Osteoblast (primary cell): Measurements from ENCODE around the gene C3orf20. TPM values are rescaled to one million over a fixed set of nuclear protein-coding genes. Genes with fewer than 3 reads are reported as not detected.

ENCODE experiments used
- DNase-seq: peaks from one replicate; pipeline ENCODE4 v3.0.0; 2011; ENCODE audit warnings: low spot score, mixed read lengths; ENCODE audit not compliant: insufficient read length; ENCODE audit errors: missing footprints
- H2AFZ ChIP-seq: 2 replicates; pipeline ENCODE4 v1.6.0; 2011; ENCODE audit warnings: mild to moderate bottlenecking, low read length
- H3K27ac ChIP-seq: 2 replicates; pipeline ENCODE4 v1.5.1; 2011; ENCODE audit warnings: mild to moderate bottlenecking, low read depth, low read length, moderate library complexity
- H3K27me3 ChIP-seq: 2 replicates; pipeline ENCODE4 v1.6.0; 2012; ENCODE audit warnings: mild to moderate bottlenecking, control low read depth, inconsistent platforms, low read length, moderate library complexity; ENCODE audit not compliant: insufficient read depth
- H3K36me3 ChIP-seq: 2 replicates; pipeline ENCODE4 v1.5.1; 2011; ENCODE audit warnings: mild to moderate bottlenecking, low read length, control low read depth, moderate library complexity; ENCODE audit not compliant: insufficient read depth
- H3K4me1 ChIP-seq: 2 replicates; pipeline ENCODE4 v1.5.1; 2011; ENCODE audit warnings: mild to moderate bottlenecking, low read length, control low read depth, moderate library complexity; ENCODE audit not compliant: insufficient read depth
- H3K4me2 ChIP-seq: 2 replicates; pipeline ENCODE4 v1.6.0; 2011; ENCODE audit warnings: mild to moderate bottlenecking, low read length; ENCODE audit not compliant: insufficient read depth
- H3K4me3 ChIP-seq: fragments of 200-600 bp; sonication (generic); 3 replicates; pipeline ENCODE4 v1.5.1; 2012; ENCODE audit warnings: mild to moderate bottlenecking, low read length, inconsistent platforms; ENCODE audit not compliant: insufficient read depth
- H3K79me2 ChIP-seq: 2 replicates; pipeline ENCODE4 v1.6.0; 2012; ENCODE audit warnings: mild to moderate bottlenecking, low read length, control low read depth, inconsistent platforms; ENCODE audit not compliant: insufficient read depth
- H3K9me3 ChIP-seq: 2 replicates; pipeline ENCODE4 v1.5.1; 2011; ENCODE audit warnings: low read depth, low read length, control low read depth
- H4K20me1 ChIP-seq: 2 replicates; pipeline ENCODE4 v1.6.0; 2012; ENCODE audit warnings: mild to moderate bottlenecking, low read length, control low read depth; ENCODE audit not compliant: insufficient read depth
- total RNA-seq: library from RNA; depleted of rRNA; stranded (reverse); fragments of >200 nt; gene quantifications from 2 replicates; pipeline ENCODE4 v1.2.3, GENCODE V29; 2012
- TF ChIP-seq, protein P1 (sequence below): IDR thresholded peaks from 2 replicates; pipeline ENCODE4 v1.5.1; 2011; ENCODE audit warnings: mild to moderate bottlenecking, low read depth, low read length, moderate library complexity; ENCODE audit errors: extremely low read depth

Gene C3orf20
- total RNA-seq, 1 donor = under 0.01 TPM

DNA sequence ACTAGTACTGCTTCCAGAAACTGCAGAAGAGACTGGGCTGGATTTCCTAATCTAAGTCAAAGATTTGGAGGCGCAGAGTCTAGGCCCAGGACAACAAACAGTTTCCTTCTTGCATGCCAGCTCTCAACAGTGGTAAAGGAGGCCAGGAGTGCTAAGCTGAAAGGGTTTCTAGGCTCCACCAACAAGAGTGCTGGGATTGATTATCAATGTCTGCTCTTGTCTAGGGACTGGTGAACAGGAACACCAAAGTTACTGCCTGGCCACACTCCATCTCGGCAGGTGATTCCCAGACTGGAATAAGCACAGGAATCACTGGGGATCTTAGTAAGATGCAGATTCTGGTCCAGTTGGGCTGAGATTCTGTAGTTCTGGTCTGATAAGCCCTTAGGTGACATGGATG lies 121.1 kb downstream of the C3orf20 start:
- no peak overlapping the region for H3K4me3 ChIP-seq
- H3K4me2 ChIP-seq = no peak overlapping the region
- no peak for DNase-seq
- no peak overlapping the region for H2AFZ ChIP-seq
- H3K27ac ChIP-seq = no peak overlapping the region
- TF ChIP-seq, protein P1, sequence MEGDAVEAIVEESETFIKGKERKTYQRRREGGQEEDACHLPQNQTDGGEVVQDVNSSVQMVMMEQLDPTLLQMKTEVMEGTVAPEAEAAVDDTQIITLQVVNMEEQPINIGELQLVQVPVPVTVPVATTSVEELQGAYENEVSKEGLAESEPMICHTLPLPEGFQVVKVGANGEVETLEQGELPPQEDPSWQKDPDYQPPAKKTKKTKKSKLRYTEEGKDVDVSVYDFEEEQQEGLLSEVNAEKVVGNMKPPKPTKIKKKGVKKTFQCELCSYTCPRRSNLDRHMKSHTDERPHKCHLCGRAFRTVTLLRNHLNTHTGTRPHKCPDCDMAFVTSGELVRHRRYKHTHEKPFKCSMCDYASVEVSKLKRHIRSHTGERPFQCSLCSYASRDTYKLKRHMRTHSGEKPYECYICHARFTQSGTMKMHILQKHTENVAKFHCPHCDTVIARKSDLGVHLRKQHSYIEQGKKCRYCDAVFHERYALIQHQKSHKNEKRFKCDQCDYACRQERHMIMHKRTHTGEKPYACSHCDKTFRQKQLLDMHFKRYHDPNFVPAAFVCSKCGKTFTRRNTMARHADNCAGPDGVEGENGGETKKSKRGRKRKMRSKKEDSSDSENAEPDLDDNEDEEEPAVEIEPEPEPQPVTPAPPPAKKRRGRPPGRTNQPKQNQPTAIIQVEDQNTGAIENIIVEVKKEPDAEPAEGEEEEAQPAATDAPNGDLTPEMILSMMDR = no peak
- no peaks in the 10 kb centered on the region for H3K9me3 ChIP-seq
- H3K27me3 ChIP-seq = no peaks in the 10 kb centered on the region
- no peaks in the 10 kb centered on the region for H3K4me1 ChIP-seq
- H3K36me3 ChIP-seq = no peaks in the 10 kb centered on the region
- no peaks in the 10 kb centered on the region for H3K79me2 ChIP-seq
- no peaks in the 10 kb centered on the region for H4K20me1 ChIP-seq

DNA sequence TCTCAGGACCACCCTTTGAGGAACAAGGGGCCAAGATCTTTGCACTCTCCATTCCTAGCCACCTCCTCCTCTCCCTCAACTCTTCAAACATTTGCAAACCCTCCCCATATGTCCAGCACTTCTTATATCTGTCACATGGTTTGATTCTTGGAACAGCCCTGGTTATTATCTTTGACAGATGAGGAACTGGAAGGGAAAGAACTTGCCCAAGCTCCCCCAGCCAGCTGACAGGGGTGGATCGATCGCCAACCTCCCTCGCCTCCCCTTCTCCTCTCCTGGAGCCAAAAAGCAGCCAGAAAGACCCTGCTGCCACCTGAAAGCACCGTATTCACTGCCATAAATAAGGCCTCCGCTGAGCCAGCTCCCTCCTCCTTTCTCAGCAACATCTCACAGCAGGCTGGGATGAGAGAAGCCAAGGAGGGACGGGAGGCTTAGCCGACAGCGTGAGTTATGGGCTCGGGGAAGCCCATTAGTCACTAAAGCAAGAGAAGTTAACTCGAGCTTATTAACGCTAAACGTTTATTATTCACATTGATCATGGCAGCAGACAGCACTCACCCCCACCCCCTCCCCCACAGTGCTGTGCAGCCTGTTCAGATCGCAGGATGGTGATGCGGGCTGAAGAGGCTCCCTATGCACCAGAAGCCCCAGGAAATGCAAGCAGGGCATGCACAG lies 121.6 kb downstream of the C3orf20 start:
- TF ChIP-seq, protein P1 = no peak
- no peak for DNase-seq
- no peak overlapping the region for H3K4me2 ChIP-seq
- no peaks in the 10 kb centered on the region for H3K4me1 ChIP-seq
- no peaks in the 10 kb centered on the region for H3K79me2 ChIP-seq
- no peak overlapping the region for H3K27ac ChIP-seq
- no peak overlapping the region for H2AFZ ChIP-seq
- no peaks in the 10 kb centered on the region for H3K27me3 ChIP-seq
- no peaks in the 10 kb centered on the region for H3K36me3 ChIP-seq
- no peaks in the 10 kb centered on the region for H3K9me3 ChIP-seq
- no peak overlapping the region for H3K4me3 ChIP-seq
- H4K20me1 ChIP-seq = no peaks in the 10 kb centered on the region

DNA sequence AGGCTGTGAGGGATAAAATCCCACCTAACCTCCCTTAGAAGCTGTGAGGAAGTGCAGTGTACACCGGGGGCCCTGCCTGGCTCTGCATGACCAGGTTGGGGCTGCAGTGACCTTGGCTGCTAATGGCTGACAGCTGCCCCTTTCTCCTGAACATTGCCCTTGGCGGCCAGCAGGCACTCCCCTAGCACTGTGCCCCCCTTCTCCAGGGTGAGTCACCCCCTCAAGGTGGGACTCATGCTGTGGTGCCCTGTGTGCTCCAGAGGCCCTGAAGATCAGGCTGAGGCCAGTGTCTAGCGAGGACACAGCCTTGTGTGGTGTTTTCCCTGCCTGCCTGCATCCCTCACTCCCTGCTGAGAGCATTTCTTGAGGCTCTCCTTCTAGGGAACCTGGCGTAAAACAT lies 122.8 kb downstream of the C3orf20 start:
- TF ChIP-seq, protein P1 = no peak
- no peaks in the 10 kb centered on the region for H3K36me3 ChIP-seq
- no peaks in the 10 kb centered on the region for H4K20me1 ChIP-seq
- H3K27ac ChIP-seq = no peak overlapping the region
- no peak overlapping the region for H2AFZ ChIP-seq
- H3K4me3 ChIP-seq = no peak overlapping the region
- no peak overlapping the region for H3K4me2 ChIP-seq
- H3K4me1 ChIP-seq = no peaks in the 10 kb centered on the region
- no peaks in the 10 kb centered on the region for H3K79me2 ChIP-seq
- H3K27me3 ChIP-seq = no peaks in the 10 kb centered on the region
- no peak for DNase-seq
- H3K9me3 ChIP-seq = no peaks in the 10 kb centered on the region

DNA sequence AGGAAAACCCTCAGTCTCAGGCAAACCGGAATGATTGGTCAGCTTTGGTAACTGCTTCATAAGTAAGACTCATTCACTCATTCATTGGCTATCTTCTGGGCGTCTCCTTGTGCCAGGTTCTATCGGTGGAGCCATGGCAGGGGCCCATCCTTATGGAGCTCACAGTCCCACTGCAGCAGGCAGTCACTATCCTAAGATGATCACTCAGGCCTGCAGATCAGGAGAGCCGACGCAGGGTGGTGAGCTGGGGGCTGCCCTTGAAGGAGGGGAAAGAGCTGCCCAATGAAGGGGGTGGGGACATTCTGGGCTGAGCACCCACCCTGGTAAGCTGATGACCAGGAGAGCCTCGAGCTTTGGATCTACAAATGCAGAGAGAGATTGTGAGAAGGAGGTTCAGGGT lies 123.3 kb downstream of the C3orf20 start:
- Histone ChIP-seq H3K4me2 (no peak overlapping the region), H3K79me2 (no peaks in the 10 kb centered on the region), H3K4me3 (no peak overlapping the region), H2AFZ (no peak overlapping the region), H3K9me3 (no peaks in the 10 kb centered on the region), H4K20me1 (no peaks in the 10 kb centered on the region), H3K4me1 (no peaks in the 10 kb centered on the region), H3K27me3 (no peaks in the 10 kb centered on the region), H3K27ac (no peak overlapping the region), H3K36me3 (no peaks in the 10 kb centered on the region)
- DNase-seq = no peak
- TF ChIP-seq, protein P1 = no peak
